ELF-1 (cell line): Measurements from ENCODE around the gene ARHGAP27.
A peak's percentile ranks its signal among the peaks of the same experiment; 100 is the strongest.
"Not testable (repeated sequence)": the region's sequence is repeated elsewhere in the genome, so short reads cannot be mapped to it uniquely, and the experiment has no call there.

Experiments used
- DNase-seq: peaks from one replicate; pipeline ENCODE4 v3.0.0-alpha.2; 2016; ENCODE audit warnings: low read depth, low spot score

ARHGAP27 gene

DNA sequence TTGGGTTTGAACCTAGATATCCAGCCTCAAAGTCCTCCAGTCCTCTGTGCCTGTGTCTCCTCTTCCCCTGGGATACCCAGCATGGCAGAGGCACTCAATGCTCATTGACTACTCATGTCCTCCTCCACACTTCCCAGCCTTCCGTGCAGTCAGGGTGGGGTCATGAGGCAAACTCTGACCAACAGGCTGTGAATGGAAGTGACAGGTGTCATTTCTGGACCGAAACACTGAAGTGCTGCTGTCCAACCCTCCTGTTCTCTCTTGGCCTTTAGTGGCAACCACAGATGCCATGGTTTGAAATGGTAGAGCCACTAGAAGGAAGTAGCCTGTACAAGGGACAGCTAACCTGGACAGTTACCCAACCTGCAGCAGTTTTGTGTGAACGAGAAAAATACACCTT lies 69.2 kb downstream of the ARHGAP27 start:
- DNase-seq: no peak

GRCh38 chr17:45361976-45362375 lies 70.7 kb downstream of the ARHGAP27 start:
- DNase-seq: no peak

DNA sequence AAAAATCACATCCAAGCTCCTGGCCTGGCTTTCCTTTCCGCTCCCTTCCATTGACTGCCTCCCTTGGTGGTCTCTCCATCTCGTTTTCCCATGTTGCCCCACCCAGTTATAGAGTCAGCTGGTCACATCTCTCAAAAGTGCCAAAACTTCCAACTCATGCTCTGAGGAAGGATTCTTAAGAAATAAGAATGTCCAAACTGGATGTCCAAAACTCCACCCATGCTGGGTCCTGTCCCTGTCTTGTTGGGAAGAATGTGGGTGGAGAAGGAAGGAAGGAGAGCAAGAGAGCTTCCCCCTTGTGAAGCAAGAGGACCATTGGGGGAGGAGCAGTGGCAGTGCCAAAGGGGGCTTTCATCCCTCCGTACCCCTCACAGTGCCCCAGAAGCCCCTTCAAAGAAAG lies 71.2 kb downstream of the ARHGAP27 start:
- DNase-seq: no peak

DNA sequence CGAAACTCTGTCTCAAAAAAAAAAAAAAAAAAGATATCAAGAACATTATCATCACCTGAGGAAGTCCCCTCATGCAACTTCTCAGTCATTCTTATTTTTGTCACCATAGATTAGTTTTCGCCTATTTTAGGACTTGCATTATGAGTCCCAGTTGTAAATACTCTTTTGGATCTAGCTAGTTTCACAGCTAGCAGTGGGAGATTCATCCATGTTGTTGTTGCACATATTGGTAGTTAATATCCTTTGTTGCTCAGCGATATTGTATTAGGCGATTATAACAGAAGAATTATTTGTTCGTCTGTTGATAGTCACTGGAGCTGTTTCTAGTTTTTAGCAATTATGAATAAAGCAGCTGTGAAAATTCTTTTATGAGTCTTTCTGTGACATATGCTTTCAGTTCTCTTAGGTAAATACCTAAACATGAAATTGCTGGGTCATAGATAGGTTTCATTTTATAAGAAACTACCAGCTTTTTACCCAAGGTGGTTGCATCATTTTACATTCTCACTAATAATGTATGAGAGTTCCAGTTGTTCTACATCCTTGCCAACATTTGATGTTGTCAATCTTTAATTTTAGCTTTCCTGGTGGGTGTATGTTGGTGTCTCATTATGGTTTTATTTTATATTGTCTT lies 75.2 kb downstream of the ARHGAP27 start:
- no peak for DNase-seq

DNA sequence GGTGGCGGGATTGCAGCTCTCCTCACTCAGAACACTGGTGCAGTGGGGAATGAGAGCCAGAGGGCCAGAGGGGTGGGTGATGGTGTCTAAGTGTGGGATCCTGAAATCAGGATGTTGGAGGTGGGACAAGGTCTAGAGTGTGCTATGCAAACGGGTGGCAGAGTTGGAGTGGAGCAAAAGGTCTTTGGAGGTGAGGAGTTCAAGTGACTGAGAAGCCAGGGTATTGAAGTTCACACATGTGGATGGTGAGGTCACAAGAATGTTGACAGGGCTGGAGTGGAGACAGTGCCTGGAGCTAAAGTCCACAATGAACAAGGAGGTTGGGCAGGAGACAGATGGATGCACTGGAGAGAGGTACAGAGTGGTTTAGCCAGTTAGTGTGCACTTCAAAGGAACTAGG lies 77.6 kb downstream of the ARHGAP27 start:
- peak; percentile 86 for DNase-seq

DNA sequence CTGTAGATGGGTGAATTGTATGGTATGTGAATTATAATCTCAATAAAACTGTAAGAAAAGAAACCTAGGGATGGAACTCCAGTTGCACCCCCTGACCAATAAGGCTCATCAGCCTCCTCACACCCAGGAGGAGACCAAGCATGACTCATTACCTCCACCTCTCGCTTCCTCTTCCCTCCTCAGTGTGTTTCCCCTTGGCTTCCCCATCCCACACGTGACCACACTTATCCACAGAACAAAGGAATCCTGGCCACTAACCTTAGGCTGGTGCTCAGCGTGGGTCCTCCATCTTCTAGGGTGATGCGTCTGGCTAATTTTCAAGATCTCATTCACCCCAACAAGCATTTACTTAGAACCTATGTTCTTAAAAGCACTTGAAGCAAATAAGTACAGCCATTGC lies 79.6 kb downstream of the ARHGAP27 start:
- no peak for DNase-seq

- DNase-seq: no peak
These were observed 80.8 kb downstream of the ARHGAP27 start for GRCh38 chr17:45351831-45352230.

DNA sequence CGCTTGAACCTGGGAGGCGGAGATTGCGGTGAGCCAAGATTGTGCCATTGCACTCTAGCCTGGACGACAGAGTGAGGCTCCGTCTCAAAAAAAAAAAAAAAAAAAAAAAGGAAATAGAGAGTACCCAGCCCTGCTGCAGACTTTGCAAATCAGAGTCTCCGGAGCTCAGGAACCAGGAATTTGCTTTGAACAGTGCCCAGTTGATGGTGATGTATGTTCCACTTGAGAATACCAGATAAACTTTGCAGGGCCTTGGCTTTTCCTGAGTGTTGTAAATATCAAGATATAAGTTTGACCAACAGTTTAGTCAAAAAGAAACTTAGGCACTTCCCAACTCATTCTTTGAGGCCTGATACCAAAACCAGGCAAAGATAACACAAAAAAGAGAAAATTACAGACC lies 85.2 kb downstream of the ARHGAP27 start:
- DNase-seq: no peak

DNA sequence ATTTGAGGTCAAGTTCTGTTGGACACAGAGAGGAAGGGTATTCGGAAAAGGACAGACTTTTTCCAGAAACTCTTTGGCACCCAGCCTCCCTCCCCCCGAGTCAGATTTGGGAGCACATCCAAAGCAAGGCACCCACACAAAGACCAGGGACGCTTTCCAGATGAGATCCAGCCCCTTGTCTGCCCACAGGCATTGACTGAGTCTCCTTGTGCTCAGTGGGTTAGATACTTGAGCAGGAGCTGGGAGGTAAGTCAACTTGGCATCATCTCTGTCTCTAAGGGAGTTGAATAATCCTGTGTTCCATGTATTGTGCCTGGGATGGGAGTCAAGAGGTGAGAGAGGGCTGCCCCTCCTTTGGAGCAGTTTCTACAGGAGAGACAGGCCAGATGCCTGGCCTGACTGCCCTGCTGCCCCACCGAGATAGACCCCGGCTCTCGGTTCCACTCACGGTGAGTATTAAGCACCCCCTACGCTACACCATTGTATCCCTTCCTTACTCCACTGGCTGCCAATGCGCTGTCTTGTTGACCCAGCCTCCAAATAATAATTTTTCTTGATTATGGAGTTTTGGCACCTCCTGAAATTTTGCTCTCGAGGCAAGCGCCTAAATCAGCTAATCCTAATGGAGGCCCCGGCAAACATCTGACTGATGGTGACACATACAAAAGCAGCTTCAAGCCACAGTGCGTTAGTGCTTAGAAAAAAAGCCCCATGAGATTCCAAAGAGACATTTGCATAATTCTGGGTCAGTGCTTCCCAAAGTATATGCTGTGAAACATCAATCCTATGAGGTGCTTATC lies 86.3 kb downstream of the ARHGAP27 start:
- no peak for DNase-seq

- no peak for DNase-seq
These were observed 87.0 kb downstream of the ARHGAP27 start for GRCh38 chr17:45345554-45346215.

- DNase-seq: no peak
These were observed 87.5 kb downstream of the ARHGAP27 start for GRCh38 chr17:45345246-45345553.

DNA sequence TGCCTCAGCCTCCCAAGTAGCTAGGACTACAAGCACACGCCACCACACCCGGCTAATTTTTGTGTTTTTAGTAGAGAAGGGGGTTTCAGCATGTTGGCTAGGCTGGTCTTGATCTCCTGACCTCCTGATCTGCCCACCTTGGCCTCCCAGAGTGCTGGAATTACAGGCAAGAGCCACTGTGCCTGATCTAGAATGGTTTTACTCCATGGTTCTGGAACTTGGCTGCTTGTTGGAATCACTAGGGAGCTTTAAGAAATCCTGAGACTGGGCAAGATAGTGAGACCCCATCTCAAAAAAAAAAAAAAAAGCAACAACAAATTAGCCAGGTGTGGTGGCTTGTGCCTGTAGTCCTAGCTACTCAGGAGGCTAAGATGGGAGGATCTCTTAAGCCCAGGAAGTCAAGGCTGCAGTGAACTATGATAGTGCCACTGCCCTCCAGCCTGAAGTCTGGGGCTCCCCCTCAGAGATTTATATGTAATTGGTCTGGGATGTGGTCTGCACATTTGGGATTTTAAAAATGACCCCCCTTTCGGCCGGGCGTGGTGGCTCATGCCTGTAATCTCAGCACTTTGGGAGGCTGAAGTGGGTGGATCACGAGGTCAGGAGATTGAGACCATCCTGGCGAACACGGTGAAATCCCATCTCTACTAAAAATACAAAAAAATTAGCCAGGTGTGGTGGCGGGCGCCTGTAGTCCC lies 88.6 kb downstream of the ARHGAP27 start:
- not testable (repeated sequence) for DNase-seq
